Liver (tissue), 9 donors: ENCODE measurements around the gene ACSS2. TPM values are rescaled to one million over a fixed set of nuclear protein-coding genes. Genes with fewer than 3 reads are reported as not detected.

Source experiments
- DNase-seq: peaks from one replicate; pipeline ENCODE4 v3.0.0-alpha.2; 2017; ENCODE audit warnings: low spot score
- H3K27ac ChIP-seq, 2 donors: one replicate each; pipeline ENCODE4 v1.7.0; 2013; ENCODE audit warnings: inconsistent platforms in 2 of 2, low read length in 2 of 2, control low read depth in 1 of 2, low read depth in 1 of 2, mild to moderate bottlenecking in 1 of 2
- H3K27me3 ChIP-seq, 4 donors: one replicate each; pipeline versions ENCODE4 v1.6.1 to v1.7.0; 2013; ENCODE audit warnings: low read length in 3 of 4, inconsistent platforms in 1 of 4, mild to moderate bottlenecking in 1 of 4, moderate library complexity in 1 of 4; ENCODE audit not compliant: control insufficient read depth in 4 of 4, insufficient read depth in 4 of 4
- H3K36me3 ChIP-seq, 4 donors: one replicate each; pipeline versions ENCODE4 v1.6.1 to v1.7.0; 2013; ENCODE audit warnings: low read length in 3 of 4, mild to moderate bottlenecking in 3 of 4, low read depth in 1 of 4, moderate library complexity in 1 of 4; ENCODE audit not compliant: control insufficient read depth in 4 of 4, insufficient read depth in 3 of 4
- H3K4me1 ChIP-seq, 4 donors: one replicate each; pipeline versions ENCODE4 v1.6.1 to v1.7.0; 2013; ENCODE audit warnings: low read length in 3 of 4, mild to moderate bottlenecking in 3 of 4, moderate library complexity in 1 of 4; ENCODE audit not compliant: control insufficient read depth in 4 of 4, insufficient read depth in 4 of 4
- H3K4me3 ChIP-seq, 3 donors: one replicate each; pipeline versions ENCODE4 v1.6.1 to v1.7.0; 2013; ENCODE audit warnings: low read length in 3 of 3, control low read depth in 1 of 3, low read depth in 1 of 3, mild to moderate bottlenecking in 1 of 3
- H3K9ac ChIP-seq, 2 donors: one replicate each; pipeline ENCODE4 v1.7.0; 2013; ENCODE audit warnings: low read length in 2 of 2, mild to moderate bottlenecking in 2 of 2, moderate library complexity in 2 of 2, control low read depth in 1 of 2, low read depth in 1 of 2
- H3K9me3 ChIP-seq, 4 donors: one replicate each; pipeline versions ENCODE4 v1.6.1 to v1.7.0; 2013; ENCODE audit warnings: low read length in 3 of 4; ENCODE audit not compliant: control insufficient read depth in 4 of 4
- EGR1 ChIP-seq, 2 donors: IDR thresholded peaks; 2 replicates each; pipeline ENCODE4 v1.6.1; 2016 to 2018; ENCODE audit warnings: antibody characterized with exemption in 2 of 2, low read depth in 2 of 2
- FOXA1 ChIP-seq: IDR thresholded peaks from 2 replicates; pipeline ENCODE4 v1.6.1; 2016; ENCODE audit warnings: antibody characterized with exemption
- FOXA2 ChIP-seq: IDR thresholded peaks from 2 replicates; pipeline ENCODE4 v1.6.1; 2016; ENCODE audit warnings: antibody characterized with exemption
- GABPA ChIP-seq, 2 donors: IDR thresholded peaks in 1 of 2; conservative IDR thresholded peaks in 1 of 2; 2 replicates each; pipeline ENCODE4 v1.6.1; 2016; ENCODE audit warnings: antibody characterized with exemption in 2 of 2, mild to moderate bottlenecking in 1 of 2, moderate library complexity in 1 of 2
- HNF4A ChIP-seq, 2 donors: conservative IDR thresholded peaks; 2 replicates each; pipeline ENCODE4 v1.6.1; 2016; ENCODE audit warnings: antibody characterized with exemption in 2 of 2, mild to moderate bottlenecking in 2 of 2
- HNF4G ChIP-seq: IDR thresholded peaks from 2 replicates; pipeline ENCODE4 v1.6.1; 2016; ENCODE audit warnings: antibody characterized with exemption
- JUND ChIP-seq, 2 donors: IDR thresholded peaks; 2 replicates each; pipeline ENCODE4 v1.6.1; 2016; ENCODE audit warnings: antibody characterized with exemption in 2 of 2
- NR2F2 ChIP-seq: IDR thresholded peaks from 2 replicates; pipeline ENCODE4 v1.6.1; 2016; ENCODE audit warnings: antibody characterized with exemption
- RAD21 ChIP-seq, 2 donors: IDR thresholded peaks; 2 replicates each; pipeline ENCODE4 v1.6.1; 2016; ENCODE audit warnings: antibody characterized with exemption in 2 of 2, mild to moderate bottlenecking in 2 of 2
- RXRA ChIP-seq, 2 donors: IDR thresholded peaks; 2 replicates each; pipeline ENCODE4 v1.6.1; 2017 to 2018; ENCODE audit warnings: antibody characterized with exemption in 2 of 2, mild to moderate bottlenecking in 1 of 2
- SP1 ChIP-seq: IDR thresholded peaks from 2 replicates; pipeline ENCODE4 v1.6.1; 2018; ENCODE audit warnings: antibody characterized with exemption, mild to moderate bottlenecking
- TAF1 ChIP-seq: conservative IDR thresholded peaks from 2 replicates; pipeline ENCODE4 v1.6.1; 2016; ENCODE audit warnings: antibody characterized with exemption, mild to moderate bottlenecking
- YY1 ChIP-seq: IDR thresholded peaks from 2 replicates; pipeline ENCODE4 v1.6.1; 2016; ENCODE audit warnings: antibody characterized with exemption, mild to moderate bottlenecking
- WGBS: extraction: QIAGEN DNeasy Blood & Tissue Kit; methylation state at CpG from one replicate; pipeline ENCODE4 v1.1.7; 2013; 5-methylcytosine and 5-hydroxymethylcytosine counted together
- polyA plus RNA-seq, 2 donors: library from polyadenylated mRNA; stranded (reverse) in 1 of 2; unstranded in 1 of 2; fragments of 200-250 nt in 1 of 2; fragments of >200 nt in 1 of 2; fragmentation: Nextera tagmentation in 1 of 2; extraction: Ambion mirVana in 1 of 2; gene quantifications; one replicate each; pipeline versions ENCODE4 v1.2.1 to v1.2.3, GENCODE V29; 2013 to 2015
- total RNA-seq, 2 donors: library from RNA; depleted of rRNA; stranded (reverse); fragments of >200 nt; gene quantifications; one replicate each; pipeline ENCODE4 v1.2.3, GENCODE V29; 2014
- TF ChIP-seq, protein P1 (sequence below): fragments of 150-350 bp; IDR thresholded peaks from 2 replicates; pipeline ENCODE4 v1.5.1; 2017; ENCODE audit warnings: improper control_type of control experiment, low read depth, low read length; ENCODE audit not compliant: missing input control
- TF ChIP-seq, protein P2 (sequence below): IDR thresholded peaks from 2 replicates; pipeline ENCODE4 v1.6.1; 2016; ENCODE audit warnings: antibody characterized with exemption, mild to moderate bottlenecking
- TF ChIP-seq, protein P3 (sequence below): IDR thresholded peaks from 2 replicates; pipeline ENCODE4 v1.6.1; 2016; ENCODE audit warnings: antibody characterized with exemption
- TF ChIP-seq, protein P4 (sequence below): IDR thresholded peaks from 2 replicates; pipeline ENCODE4 v1.6.1; 2016; ENCODE audit warnings: antibody characterized with exemption
- TF ChIP-seq, protein P5 (sequence below): IDR thresholded peaks from 2 replicates; pipeline ENCODE4 v1.6.1; 2016; ENCODE audit warnings: antibody characterized with exemption
- donor health status: healthy.
- donor health status: healthy.
- donor health status: healthy.
- donor health status: healthy.
- donor health status: healthy.

ACSS2 gene
- total and polyA plus RNA-seq, 4 donors: 29.8 to 260 (median 80.0) TPM

DNA sequence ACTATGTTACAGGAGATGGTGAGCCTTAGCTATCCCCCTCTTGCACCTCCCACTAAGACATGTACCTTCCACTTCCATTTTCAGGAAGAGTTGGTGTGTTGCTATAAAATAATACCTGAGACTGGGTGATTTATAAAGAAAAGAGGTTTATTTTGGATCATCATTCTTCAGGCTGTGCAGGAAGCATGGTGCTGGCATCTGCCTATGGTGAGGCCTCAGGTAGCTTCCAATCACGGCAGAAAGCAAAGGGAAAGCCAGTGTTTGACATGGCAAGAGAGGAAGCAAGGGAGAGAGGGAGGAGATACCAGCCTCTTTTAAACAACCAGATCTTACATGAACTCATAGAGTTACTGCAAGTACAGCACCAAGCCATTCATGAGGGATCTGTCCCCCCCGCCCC is 47.0 kb downstream of the ACSS2 start:
- Histone ChIP-seq H3K36me3 (peaks cover 9 to 69% (median 58%) of the 10 kb centered on the region in 4 donors), H3K27ac (peak overlapping the region; percentile 21 to 27), H3K4me3 (no peak overlapping the region), H3K4me1 (peaks cover 2 to 20% (median 13%) of the 10 kb centered on the region in 4 donors), H3K27me3 (no peaks in the 10 kb centered on the region), H3K9me3 (no peaks in the 10 kb centered on the region), H3K9ac (no peak overlapping the region)
- TF ChIP-seq FOXA1: no peak
- no peak for TF ChIP-seq GABPA (IDR thresholded peaks at IDR 0.05 in 1 of 2, conservative IDR thresholded peaks at IDR 0.05 in 1 of 2)
- no peak for TF ChIP-seq RXRA (IDR thresholded peaks at IDR 0.05)
- no peak for TF ChIP-seq FOXA2
- TF ChIP-seq RAD21 (IDR thresholded peaks at IDR 0.05): no peak
- TF ChIP-seq, protein P1, sequence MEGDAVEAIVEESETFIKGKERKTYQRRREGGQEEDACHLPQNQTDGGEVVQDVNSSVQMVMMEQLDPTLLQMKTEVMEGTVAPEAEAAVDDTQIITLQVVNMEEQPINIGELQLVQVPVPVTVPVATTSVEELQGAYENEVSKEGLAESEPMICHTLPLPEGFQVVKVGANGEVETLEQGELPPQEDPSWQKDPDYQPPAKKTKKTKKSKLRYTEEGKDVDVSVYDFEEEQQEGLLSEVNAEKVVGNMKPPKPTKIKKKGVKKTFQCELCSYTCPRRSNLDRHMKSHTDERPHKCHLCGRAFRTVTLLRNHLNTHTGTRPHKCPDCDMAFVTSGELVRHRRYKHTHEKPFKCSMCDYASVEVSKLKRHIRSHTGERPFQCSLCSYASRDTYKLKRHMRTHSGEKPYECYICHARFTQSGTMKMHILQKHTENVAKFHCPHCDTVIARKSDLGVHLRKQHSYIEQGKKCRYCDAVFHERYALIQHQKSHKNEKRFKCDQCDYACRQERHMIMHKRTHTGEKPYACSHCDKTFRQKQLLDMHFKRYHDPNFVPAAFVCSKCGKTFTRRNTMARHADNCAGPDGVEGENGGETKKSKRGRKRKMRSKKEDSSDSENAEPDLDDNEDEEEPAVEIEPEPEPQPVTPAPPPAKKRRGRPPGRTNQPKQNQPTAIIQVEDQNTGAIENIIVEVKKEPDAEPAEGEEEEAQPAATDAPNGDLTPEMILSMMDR: no peak
- TF ChIP-seq YY1: no peak
- TF ChIP-seq, protein P2, sequence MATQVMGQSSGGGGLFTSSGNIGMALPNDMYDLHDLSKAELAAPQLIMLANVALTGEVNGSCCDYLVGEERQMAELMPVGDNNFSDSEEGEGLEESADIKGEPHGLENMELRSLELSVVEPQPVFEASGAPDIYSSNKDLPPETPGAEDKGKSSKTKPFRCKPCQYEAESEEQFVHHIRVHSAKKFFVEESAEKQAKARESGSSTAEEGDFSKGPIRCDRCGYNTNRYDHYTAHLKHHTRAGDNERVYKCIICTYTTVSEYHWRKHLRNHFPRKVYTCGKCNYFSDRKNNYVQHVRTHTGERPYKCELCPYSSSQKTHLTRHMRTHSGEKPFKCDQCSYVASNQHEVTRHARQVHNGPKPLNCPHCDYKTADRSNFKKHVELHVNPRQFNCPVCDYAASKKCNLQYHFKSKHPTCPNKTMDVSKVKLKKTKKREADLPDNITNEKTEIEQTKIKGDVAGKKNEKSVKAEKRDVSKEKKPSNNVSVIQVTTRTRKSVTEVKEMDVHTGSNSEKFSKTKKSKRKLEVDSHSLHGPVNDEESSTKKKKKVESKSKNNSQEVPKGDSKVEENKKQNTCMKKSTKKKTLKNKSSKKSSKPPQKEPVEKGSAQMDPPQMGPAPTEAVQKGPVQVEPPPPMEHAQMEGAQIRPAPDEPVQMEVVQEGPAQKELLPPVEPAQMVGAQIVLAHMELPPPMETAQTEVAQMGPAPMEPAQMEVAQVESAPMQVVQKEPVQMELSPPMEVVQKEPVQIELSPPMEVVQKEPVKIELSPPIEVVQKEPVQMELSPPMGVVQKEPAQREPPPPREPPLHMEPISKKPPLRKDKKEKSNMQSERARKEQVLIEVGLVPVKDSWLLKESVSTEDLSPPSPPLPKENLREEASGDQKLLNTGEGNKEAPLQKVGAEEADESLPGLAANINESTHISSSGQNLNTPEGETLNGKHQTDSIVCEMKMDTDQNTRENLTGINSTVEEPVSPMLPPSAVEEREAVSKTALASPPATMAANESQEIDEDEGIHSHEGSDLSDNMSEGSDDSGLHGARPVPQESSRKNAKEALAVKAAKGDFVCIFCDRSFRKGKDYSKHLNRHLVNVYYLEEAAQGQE: no peak
- no peak for TF ChIP-seq EGR1 (IDR thresholded peaks at IDR 0.05; ENCODE audit: low read depth in 2 of 2)
- TF ChIP-seq SP1: no peak
- TF ChIP-seq, protein P3, sequence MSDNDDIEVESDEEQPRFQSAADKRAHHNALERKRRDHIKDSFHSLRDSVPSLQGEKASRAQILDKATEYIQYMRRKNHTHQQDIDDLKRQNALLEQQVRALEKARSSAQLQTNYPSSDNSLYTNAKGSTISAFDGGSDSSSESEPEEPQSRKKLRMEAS: no peak
- TF ChIP-seq, protein P4, sequence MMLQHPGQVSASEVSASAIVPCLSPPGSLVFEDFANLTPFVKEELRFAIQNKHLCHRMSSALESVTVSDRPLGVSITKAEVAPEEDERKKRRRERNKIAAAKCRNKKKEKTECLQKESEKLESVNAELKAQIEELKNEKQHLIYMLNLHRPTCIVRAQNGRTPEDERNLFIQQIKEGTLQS: no peak
- TF ChIP-seq TAF1: no peak
- TF ChIP-seq, protein P5, sequence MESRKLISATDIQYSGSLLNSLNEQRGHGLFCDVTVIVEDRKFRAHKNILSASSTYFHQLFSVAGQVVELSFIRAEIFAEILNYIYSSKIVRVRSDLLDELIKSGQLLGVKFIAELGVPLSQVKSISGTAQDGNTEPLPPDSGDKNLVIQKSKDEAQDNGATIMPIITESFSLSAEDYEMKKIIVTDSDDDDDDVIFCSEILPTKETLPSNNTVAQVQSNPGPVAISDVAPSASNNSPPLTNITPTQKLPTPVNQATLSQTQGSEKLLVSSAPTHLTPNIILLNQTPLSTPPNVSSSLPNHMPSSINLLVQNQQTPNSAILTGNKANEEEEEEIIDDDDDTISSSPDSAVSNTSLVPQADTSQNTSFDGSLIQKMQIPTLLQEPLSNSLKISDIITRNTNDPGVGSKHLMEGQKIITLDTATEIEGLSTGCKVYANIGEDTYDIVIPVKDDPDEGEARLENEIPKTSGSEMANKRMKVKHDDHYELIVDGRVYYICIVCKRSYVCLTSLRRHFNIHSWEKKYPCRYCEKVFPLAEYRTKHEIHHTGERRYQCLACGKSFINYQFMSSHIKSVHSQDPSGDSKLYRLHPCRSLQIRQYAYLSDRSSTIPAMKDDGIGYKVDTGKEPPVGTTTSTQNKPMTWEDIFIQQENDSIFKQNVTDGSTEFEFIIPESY: no peak
- no peak for TF ChIP-seq HNF4G
- no peak for TF ChIP-seq HNF4A (conservative IDR thresholded peaks at IDR 0.05)
- TF ChIP-seq JUND (IDR thresholded peaks at IDR 0.05): no peak
- no peak for TF ChIP-seq NR2F2
- 100% methylated on average over 2 of the region's 2 CpGs for WGBS
- no peak for DNase-seq
